IPS-15b (cell line): Measurements from ENCODE around the gene SNAPC2.

ENCODE experiments used
- H3K27me3 ChIP-seq: one replicate; pipeline ENCODE4 v1.6.1; 2013; ENCODE audit warnings: low read length; ENCODE audit not compliant: control insufficient read depth, insufficient read depth
- H3K36me3 ChIP-seq: one replicate; pipeline ENCODE4 v1.6.1; 2013; ENCODE audit warnings: low read length; ENCODE audit not compliant: control insufficient read depth, insufficient read depth
- H3K4me1 ChIP-seq: one replicate; pipeline ENCODE4 v1.6.1; 2013; ENCODE audit warnings: mild to moderate bottlenecking, low read length; ENCODE audit not compliant: control insufficient read depth, insufficient read depth
- H3K4me3 ChIP-seq: one replicate; pipeline ENCODE4 v1.5.1; 2013; ENCODE audit warnings: low read depth, low read length
- H3K9ac ChIP-seq: one replicate; pipeline ENCODE4 v1.6.1; 2013; ENCODE audit warnings: low read depth, mild to moderate bottlenecking, low read length
- H3K9me3 ChIP-seq: one replicate; pipeline ENCODE4 v1.6.1; 2013; ENCODE audit warnings: mild to moderate bottlenecking, low read length; ENCODE audit not compliant: control insufficient read depth, insufficient read depth

SNAPC2 gene

DNA sequence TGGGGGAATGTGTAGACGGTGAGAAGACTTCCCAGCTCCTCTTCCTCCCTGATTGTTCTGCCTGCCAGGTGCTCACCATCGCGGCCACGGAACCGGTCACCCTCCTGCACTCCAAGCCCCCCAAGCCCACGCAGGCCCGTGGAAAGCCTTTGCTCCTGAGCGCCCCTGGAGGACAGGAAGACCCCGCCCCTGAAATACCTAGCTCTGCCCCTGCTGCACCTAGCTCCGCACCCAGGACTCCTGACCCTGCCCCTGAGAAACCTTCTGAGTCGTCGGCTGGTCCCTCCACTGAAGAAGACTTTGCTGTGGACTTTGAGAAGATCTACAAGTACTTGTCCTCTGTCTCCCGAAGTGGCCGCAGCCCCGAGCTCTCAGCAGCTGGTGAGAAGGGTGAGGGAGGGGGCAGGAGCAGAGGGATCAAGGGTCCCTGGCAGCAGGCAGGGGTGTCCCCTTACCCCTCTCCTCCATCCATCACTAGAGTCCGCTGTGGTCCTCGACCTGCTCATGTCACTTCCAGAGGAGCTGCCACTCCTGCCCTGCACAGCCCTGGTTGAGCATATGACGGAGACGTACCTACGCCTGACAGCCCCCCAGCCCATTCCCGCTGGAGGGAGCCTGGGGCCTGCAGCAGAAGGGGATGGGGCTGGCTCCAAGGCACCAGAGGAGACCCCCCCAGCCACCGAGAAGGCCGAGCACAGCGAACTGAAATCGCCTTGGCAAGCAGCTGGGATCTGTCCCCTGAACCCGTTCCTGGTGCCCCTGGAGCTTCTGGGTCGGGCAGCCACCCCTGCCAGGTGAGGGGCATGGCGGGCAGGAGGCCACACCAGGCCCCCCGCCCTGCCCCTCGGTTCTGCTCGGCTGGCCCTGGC is 2.1 kb downstream of the SNAPC2 start:
- Histone ChIP-seq H3K4me1 (peaks cover 4% of the 10 kb centered on the region), H3K9ac (no peak overlapping the region), H3K9me3 (no peaks in the 10 kb centered on the region), H3K4me3 (no peak overlapping the region), H3K36me3 (peaks cover 2% of the 10 kb centered on the region), H3K27me3 (peaks cover 14% of the 10 kb centered on the region)

DNA sequence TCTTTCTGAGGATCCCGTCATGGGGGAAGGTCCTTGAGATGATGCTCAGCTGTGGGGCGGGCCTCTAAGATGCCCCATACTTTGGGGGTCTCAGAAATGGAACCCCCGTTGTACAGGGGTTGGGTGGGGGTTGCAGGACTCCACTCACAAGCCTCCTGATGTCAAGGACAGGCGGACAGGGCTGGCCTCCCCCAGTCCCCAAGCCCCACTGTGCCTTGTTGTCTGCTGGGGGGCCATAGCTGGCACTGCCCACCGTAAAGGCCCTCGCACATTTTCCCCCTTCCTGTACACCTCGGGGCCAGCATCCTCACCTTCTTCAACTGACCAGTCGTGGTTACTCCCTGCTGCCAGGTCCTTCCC is 2.7 kb downstream of the SNAPC2 start:
- Histone ChIP-seq H3K4me3 (no peak overlapping the region), H3K9ac (no peak overlapping the region), H3K9me3 (no peaks in the 10 kb centered on the region), H3K4me1 (peaks cover 4% of the 10 kb centered on the region), H3K36me3 (peaks cover 2% of the 10 kb centered on the region), H3K27me3 (peaks cover 10% of the 10 kb centered on the region)

- Histone ChIP-seq H3K9me3 (no peaks in the 10 kb centered on the region), H3K4me1 (peaks cover 4% of the 10 kb centered on the region), H3K4me3 (no peak overlapping the region), H3K36me3 (peaks cover 2% of the 10 kb centered on the region), H3K9ac (no peak overlapping the region), H3K27me3 (peaks cover 4% of the 10 kb centered on the region)
Measured at GRCh38 chr19:7923295-7924191, 3.4 kb downstream of the SNAPC2 start.

- Histone ChIP-seq H3K36me3 (peaks cover 2% of the 10 kb centered on the region), H3K27me3 (no peaks in the 10 kb centered on the region), H3K4me3 (no peak overlapping the region), H3K4me1 (peaks cover 4% of the 10 kb centered on the region), H3K9ac (no peak overlapping the region), H3K9me3 (no peaks in the 10 kb centered on the region)
Measured at GRCh38 chr19:7924241-7924640, 4.1 kb downstream of the SNAPC2 start.

GRCh38 chr19:7924651-7925170 is 4.6 kb downstream of the SNAPC2 start:
- H3K36me3 ChIP-seq = peaks cover 2% of the 10 kb centered on the region
- peak overlapping the region; percentile 35 for H3K4me3 ChIP-seq
- H3K27me3 ChIP-seq = no peaks in the 10 kb centered on the region
- H3K4me1 ChIP-seq = peaks cover 3% of the 10 kb centered on the region
- H3K9ac ChIP-seq = no peak overlapping the region
- no peaks in the 10 kb centered on the region for H3K9me3 ChIP-seq

- H3K9me3 ChIP-seq = no peaks in the 10 kb centered on the region
- H3K9ac ChIP-seq = no peak overlapping the region
- peaks cover 2% of the 10 kb centered on the region for H3K4me1 ChIP-seq
- H3K4me3 ChIP-seq = peak overlapping the region; percentile 35
- H3K27me3 ChIP-seq = no peaks in the 10 kb centered on the region
- H3K36me3 ChIP-seq = peaks cover 5% of the 10 kb centered on the region
Measured at GRCh38 chr19:7925171-7925851, 5.2 kb downstream of the SNAPC2 start.

DNA sequence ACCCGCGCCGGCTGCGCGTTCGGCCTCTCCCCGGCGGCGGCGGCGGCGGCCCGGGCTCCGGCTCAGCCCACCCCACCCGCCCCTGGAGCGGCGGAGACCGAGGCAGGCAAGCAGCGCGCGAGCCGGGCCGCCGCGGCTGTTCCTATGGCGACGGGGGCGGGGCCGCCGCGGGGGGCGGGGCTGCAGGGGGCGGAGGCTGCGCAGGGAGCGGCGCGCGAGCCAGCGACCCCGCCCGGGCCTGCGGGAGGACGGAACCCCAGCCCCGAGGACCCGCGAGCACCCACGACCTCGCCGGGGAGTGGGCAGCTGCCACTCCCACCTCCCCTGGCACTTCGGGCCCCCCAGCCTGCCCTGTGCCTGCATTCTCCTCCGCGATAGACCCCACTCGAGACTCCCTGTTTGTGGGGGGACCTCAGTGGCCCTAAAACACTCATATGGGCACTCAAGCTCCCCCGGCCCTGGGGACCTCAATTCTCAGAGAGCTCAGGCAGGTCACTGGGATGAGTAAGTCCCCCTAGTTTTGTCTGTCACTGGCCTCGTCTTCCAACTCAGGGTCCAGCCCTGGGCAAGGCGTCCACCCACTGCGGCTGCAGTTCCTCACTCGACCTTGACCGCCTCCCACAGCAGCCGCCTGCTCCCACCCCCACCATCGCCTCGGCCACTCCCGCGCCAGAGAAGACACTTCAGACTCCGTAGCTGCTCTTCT is 6.0 kb downstream of the SNAPC2 start, which contains the start of gene CTXN1:
Gene CTXN1, minus strand, starts transcription at position 115 of the 706 bp plus-strand sequence. CDS start 597 bp downstream, outside the sequence.
- Histone ChIP-seq H3K9ac (no peak within 1 kb of the TSS), H3K4me3 (peak within 1 kb of the TSS; percentile 53), H3K4me1 (peaks cover 2% of the 10 kb centered on the region), H3K9me3 (no peaks in the 10 kb centered on the region), H3K36me3 (peaks cover 11% of the 10 kb centered on the region), H3K27me3 (no peaks in the 10 kb centered on the region)

DNA sequence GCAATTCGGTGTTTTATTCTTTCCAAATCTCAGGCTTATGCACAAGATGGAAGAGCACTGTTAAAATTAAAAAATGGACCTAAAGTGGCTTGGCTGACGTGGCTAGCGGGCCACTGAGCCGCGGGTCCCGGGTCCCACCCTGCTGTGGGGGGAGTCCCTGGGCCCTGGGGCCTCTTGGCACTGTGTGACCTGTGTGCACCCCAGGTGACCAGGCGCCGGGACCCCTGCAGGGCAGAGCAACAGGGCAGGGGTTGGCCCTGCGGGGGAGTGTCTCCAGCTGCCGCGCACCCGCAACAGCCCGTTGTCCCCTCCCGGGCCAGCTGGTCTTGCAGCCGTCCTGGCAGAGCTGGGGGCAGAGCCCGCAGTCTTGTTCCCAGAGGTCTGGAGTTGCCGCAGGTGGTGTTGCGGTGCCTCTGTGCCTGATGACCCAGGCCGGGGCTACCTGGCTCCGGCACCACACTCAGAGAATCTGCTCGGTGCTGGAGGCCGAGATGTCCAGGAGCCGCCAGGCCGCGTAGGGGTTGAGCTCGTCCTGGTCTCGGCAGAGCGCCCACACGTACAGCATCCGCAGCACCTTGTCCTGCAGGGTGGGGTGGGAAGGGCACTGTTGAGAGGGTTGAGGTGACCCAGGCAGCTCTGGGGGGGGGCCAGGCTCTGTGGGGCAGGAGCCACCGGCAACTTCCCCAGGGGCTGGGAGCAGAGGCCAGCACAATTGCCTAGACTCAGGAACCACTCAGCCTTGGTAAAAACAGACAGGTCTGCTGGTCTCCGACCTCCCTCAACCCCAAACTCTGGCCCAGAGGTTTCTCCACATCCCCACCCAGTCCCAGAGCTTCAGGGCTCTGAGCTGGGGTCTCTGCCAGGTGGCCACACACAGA is 6.8 kb downstream of the SNAPC2 start:
- Histone ChIP-seq H3K4me1 (no peaks in the 10 kb centered on the region), H3K9me3 (no peaks in the 10 kb centered on the region), H3K4me3 (no peak overlapping the region), H3K9ac (no peak overlapping the region), H3K36me3 (peaks cover 19% of the 10 kb centered on the region), H3K27me3 (no peaks in the 10 kb centered on the region)

- H3K9me3 ChIP-seq = no peaks in the 10 kb centered on the region
Measured at GRCh38 chr19:7927605-7928333, 7.6 kb downstream of the SNAPC2 start.

DNA sequence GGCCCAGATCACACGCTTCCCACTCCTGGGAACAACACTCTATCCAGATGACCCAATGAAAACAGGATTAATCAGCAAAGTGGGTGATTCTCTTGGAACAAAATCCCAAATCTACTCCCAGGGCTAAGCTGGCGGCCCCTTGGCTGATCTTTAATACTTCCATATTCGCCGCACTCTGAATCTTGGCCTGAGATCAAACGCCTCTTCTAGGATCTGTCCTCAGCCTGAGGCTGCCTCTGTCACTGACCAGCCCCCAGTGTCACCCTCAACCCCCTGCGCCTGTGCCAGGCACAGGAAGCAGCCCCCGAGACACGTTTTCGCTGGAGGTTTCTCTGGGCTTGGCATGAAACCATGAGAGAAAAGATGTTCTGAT is 8.2 kb downstream of the SNAPC2 start:
- H3K9ac ChIP-seq = no peak overlapping the region
- H3K9me3 ChIP-seq = no peaks in the 10 kb centered on the region
- H3K4me1 ChIP-seq = no peaks in the 10 kb centered on the region
- H3K27me3 ChIP-seq = no peaks in the 10 kb centered on the region
- peaks cover 31% of the 10 kb centered on the region for H3K36me3 ChIP-seq
- no peak overlapping the region for H3K4me3 ChIP-seq

More at GRCh38 chr19:7927605-7928333, 7.6 kb downstream of the SNAPC2 start:
- Histone ChIP-seq H3K4me1 (no peaks in the 10 kb centered on the region), H3K27me3 (no peaks in the 10 kb centered on the region), H3K9ac (no peak overlapping the region), H3K36me3 (peaks cover 27% of the 10 kb centered on the region), H3K4me3 (no peak overlapping the region)
